Esophagus muscularis mucosa (tissue), 4 donors: ENCODE measurements around the gene SUPT3H. TPM values are rescaled to one million over a fixed set of nuclear protein-coding genes. Genes with fewer than 3 reads are reported as not detected.
"Not testable (repeated sequence)": the region's sequence is repeated elsewhere in the genome, so short reads cannot be mapped to it uniquely, and the experiment has no call there.

Source experiments
- DNase-seq: peaks from one replicate; pipeline ENCODE4 v3.0.0-alpha.2; 2017; ENCODE audit errors: extremely low spot score
- H3K27ac ChIP-seq, 4 donors: fragments of 200-600 bp; sonication (generic); replicated peaks in 1 of 4; 1 replicate in 3 of 4; 2 replicates in 1 of 4; pipeline ENCODE4 v1.5.1; 2016 to 2019; ENCODE audit warnings: mild to moderate bottlenecking in 1 of 4
- H3K27me3 ChIP-seq, 4 donors: fragments of 200-600 bp; sonication (generic); one replicate each; pipeline versions ENCODE4 v1.5.1 to v1.6.0; 2016 to 2019
- H3K36me3 ChIP-seq, 4 donors: fragments of 200-600 bp; sonication (generic); one replicate each; pipeline ENCODE4 v1.5.1; 2016 to 2019
- H3K4me1 ChIP-seq, 4 donors: fragments of 200-600 bp; sonication (generic); one replicate each; pipeline ENCODE4 v1.5.1; 2016 to 2019
- H3K4me3 ChIP-seq, 4 donors: fragments of 200-600 bp; sonication (generic); 1 replicate in 2 of 4; 2 replicates in 2 of 4; pipeline ENCODE4 v1.5.1; 2016 to 2019; ENCODE audit warnings: mild to moderate bottlenecking in 4 of 4, moderate library complexity in 1 of 4
- H3K9me3 ChIP-seq, 4 donors: fragments of 200-600 bp; sonication (generic); 1 replicate in 3 of 4; 2 replicates in 1 of 4; pipeline ENCODE4 v1.5.1; 2016 to 2019
- CTCF ChIP-seq, 3 experiments: fragments of 200-600 bp in 2 of 3; fragments of 450-650 bp in 1 of 3; sonication (generic) in 2 of 3; IDR thresholded peaks; one replicate each; pipeline ENCODE4 v1.5.1; 2017 to 2019; ENCODE audit warnings: antibody characterized with exemption in 3 of 3, mild to moderate bottlenecking in 2 of 3, moderate library complexity in 1 of 3
- EP300 ChIP-seq: sonication (generic); formaldehyde crosslinking; IDR thresholded peaks from one replicate; pipeline ENCODE4 v1.6.1; 2017; ENCODE audit warnings: antibody characterized with exemption
- POLR2A ChIP-seq: fragments of 450-650 bp; IDR thresholded peaks from one replicate; pipeline ENCODE4 v1.6.1; 2017; ENCODE audit warnings: antibody characterized with exemption, moderate library complexity, mild to moderate bottlenecking, low read depth
- POLR2AphosphoS5 ChIP-seq, 2 donors: sonication (generic); formaldehyde crosslinking; IDR thresholded peaks; one replicate each; pipeline ENCODE4 v1.6.1; 2017; ENCODE audit warnings: antibody characterized with exemption in 2 of 2
- WGBS: methylation state at CpG from one replicate; pipeline ENCODE4 v1.1.5; 2018; 5-methylcytosine and 5-hydroxymethylcytosine counted together
- intact Hi-C: fragments of 100-400 bp; cut with DNase I; formaldehyde crosslinking; loops from one replicate; pipeline ENCODE4 v1.15.1; 2023
- total RNA-seq, 4 donors: library from RNA; depleted of rRNA; stranded (reverse); fragments of >200 nt; gene quantifications; one replicate each; pipeline versions ENCODE4 v1.1.0 to v1.2.1, GENCODE V29; 2016

The SUPT3H gene
- total RNA-seq, 4 donors from 2014 or later: 5.1 to 13.3 (median 9.9) TPM

- no peaks in the 10 kb centered on the region for H3K4me1 ChIP-seq
- no peak overlapping the region for H3K4me3 ChIP-seq
- H3K27ac ChIP-seq: no peak overlapping the region
- no peaks in the 10 kb centered on the region for H3K36me3 ChIP-seq
- intact Hi-C loops: no loop called here
- 81% methylated on average over 1 of the region's 1 CpG for WGBS
- H3K27me3 ChIP-seq: no peaks in the 10 kb centered on the region
- H3K9me3 ChIP-seq: no peaks in the 10 kb centered on the region
- TF ChIP-seq EP300 (no peak), CTCF (IDR thresholded peaks at IDR 0.05) (no peak), POLR2A (no peak), POLR2AphosphoS5 (IDR thresholded peaks at IDR 0.05) (no peak)
- DNase-seq: no peak
Measured at GRCh38 chr6:45045253-45045601, 332.5 kb downstream of the SUPT3H start.

GRCh38 chr6:45044510-45045252 lies 333.1 kb downstream of the SUPT3H start:
- no peak for DNase-seq
- WGBS: 91% methylated on average over 2 of the region's 2 CpGs
- intact Hi-C loops: no loop called here

GRCh38 chr6:45044086-45044485 lies 333.6 kb downstream of the SUPT3H start:
- intact Hi-C loops: no loop called here
- H3K4me3 ChIP-seq: no peak overlapping the region
- H3K27me3 ChIP-seq: no peaks in the 10 kb centered on the region
- no peaks in the 10 kb centered on the region for H3K9me3 ChIP-seq
- DNase-seq: no peak
- no peaks in the 10 kb centered on the region for H3K36me3 ChIP-seq
- no peak overlapping the region for H3K27ac ChIP-seq
- no peaks in the 10 kb centered on the region for H3K4me1 ChIP-seq
- no peak for TF ChIP-seq POLR2A
- no peak for TF ChIP-seq CTCF (IDR thresholded peaks at IDR 0.05)
- no peak for TF ChIP-seq EP300
- TF ChIP-seq POLR2AphosphoS5 (IDR thresholded peaks at IDR 0.05): no peak
- WGBS: 79% methylated on average over 2 of the region's 2 CpGs

More at GRCh38 chr6:45044510-45045252, 333.1 kb downstream of the SUPT3H start:
- Histone ChIP-seq H3K27ac (no peak overlapping the region), H3K4me3 (no peak overlapping the region), H3K4me1 (no peaks in the 10 kb centered on the region), H3K27me3 (no peaks in the 10 kb centered on the region), H3K36me3 (no peaks in the 10 kb centered on the region), H3K9me3 (no peaks in the 10 kb centered on the region)
- TF ChIP-seq CTCF (IDR thresholded peaks at IDR 0.05) (no peak), EP300 (no peak), POLR2A (no peak), POLR2AphosphoS5 (IDR thresholded peaks at IDR 0.05) (no peak)

- H3K27ac ChIP-seq, H3K9me3 ChIP-seq, H3K4me3 ChIP-seq, DNase-seq, H3K36me3 ChIP-seq, H3K27me3 ChIP-seq, H3K4me1 ChIP-seq, intact Hi-C loops: not testable (repeated sequence)
- 97% methylated on average over 2 of the region's 2 CpGs for WGBS
Measured at GRCh38 chr6:45042673-45043072, 335.1 kb downstream of the SUPT3H start.

- TF ChIP-seq POLR2A (no peak), POLR2AphosphoS5 (IDR thresholded peaks at IDR 0.05) (no peak), CTCF (IDR thresholded peaks at IDR 0.05) (no peak), EP300 (no peak)
- WGBS: 81% methylated on average over 1 of the region's 1 CpG
Measured at GRCh38 chr6:45038226-45038625, 339.5 kb downstream of the SUPT3H start.

More at GRCh38 chr6:45038226-45038625, 339.5 kb downstream of the SUPT3H start:
- Histone ChIP-seq H3K36me3 (no peaks in the 10 kb centered on the region), H3K4me1 (no peaks in the 10 kb centered on the region), H3K27me3 (no peaks in the 10 kb centered on the region), H3K9me3 (no peaks in the 10 kb centered on the region), H3K27ac (no peak overlapping the region), H3K4me3 (no peak overlapping the region)
- no peak for DNase-seq
- intact Hi-C loops: no loop called here
